Activated CD4-positive, alpha-beta memory T cell treated with anti-CD3 and anti-CD28 coated beads, Interleukin-2, amount 10 ng/mL, durations not matched to agents 7 days and 5 days (primary cell): Measurements from ENCODE around the gene BPGM. TPM values are rescaled to one million over a fixed set of nuclear protein-coding genes. Genes with fewer than 3 reads are reported as not detected.
"Not testable (repeated sequence)": the region's sequence is repeated elsewhere in the genome, so short reads cannot be mapped to it uniquely, and the experiment has no call there.

Experiments used
- CTCF ChIA-PET: fragments of 350-600 bp; sonication (Branson Sonifier 250); formaldehyde crosslinking; loops from one replicate; lab custom pipeline; 2021; ENCODE audit warnings: antibody characterized with exemption, inconsistent platforms; lab: Charles Lee
- POLR2A ChIA-PET: fragments of 350-600 bp; sonication (Branson Sonifier 250); formaldehyde crosslinking; loops from one replicate; lab custom pipeline; 2021; ENCODE audit warnings: antibody characterized with exemption; lab: Charles Lee
- DNase-seq: peaks from one replicate; pipeline ENCODE4 v3.0.0-alpha.2; 2020
- H3K27ac Mint-ChIP-seq: one replicate; pipeline ENCODE4 v1.8.0; 2021; ENCODE audit warnings: mild to moderate bottlenecking, mixed read lengths
- H3K27me3 Mint-ChIP-seq: one replicate; pipeline ENCODE4 v1.8.0; 2021; ENCODE audit warnings: mixed read lengths
- H3K36me3 Mint-ChIP-seq: one replicate; pipeline ENCODE4 v1.8.0; 2021; ENCODE audit warnings: low read depth, mixed read lengths
- H3K4me1 Mint-ChIP-seq: one replicate; pipeline ENCODE4 v1.8.0; 2021; ENCODE audit warnings: mixed read lengths
- H3K4me3 Mint-ChIP-seq: one replicate; pipeline ENCODE4 v1.8.0; 2021; ENCODE audit warnings: mild to moderate bottlenecking, mixed read lengths
- H3K9me3 Mint-ChIP-seq: one replicate; pipeline ENCODE4 v1.8.0; 2021; ENCODE audit warnings: mixed read lengths
- total RNA-seq, 2 experiments: library from RNA; stranded (reverse); gene quantifications; one replicate each; pipeline ENCODE4 v1.2.3, GENCODE V29; 2021

BPGM gene
- total RNA-seq, 2 experiments from 2014 or later = 27.3 to 29.3 TPM

DNA sequence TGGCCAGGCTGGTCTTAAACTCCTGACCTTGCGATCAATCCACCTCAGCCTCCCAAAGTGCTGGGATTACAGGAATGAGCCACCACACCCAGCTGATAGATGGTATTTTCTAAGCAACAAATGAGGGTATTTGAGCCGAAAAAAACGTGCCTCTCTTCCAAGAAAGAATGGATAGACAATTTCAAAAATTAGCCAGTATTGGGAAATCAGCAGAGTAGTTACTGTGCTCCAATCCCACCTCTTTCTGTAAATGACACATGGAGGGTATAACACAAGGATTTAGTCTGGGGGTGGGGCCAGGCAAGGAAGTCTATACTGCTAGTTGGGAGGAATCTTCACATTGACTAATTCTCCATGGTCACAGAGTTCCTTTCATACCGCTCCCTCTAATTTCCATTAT is 9.2 kb upstream of the BPGM start:
- Mint-ChIP-seq H3K27ac (peak overlapping the region; percentile 69), H3K36me3 (peaks cover 23% of the 10 kb centered on the region), H3K9me3 (peaks cover 4% of the 10 kb centered on the region), H3K4me3 (no peak overlapping the region), H3K27me3 (no peaks in the 10 kb centered on the region), H3K4me1 (peaks cover 70% of the 10 kb centered on the region)
- no peak for DNase-seq
- CTCF ChIA-PET = interaction anchor here (1.6 kb wide), 1 partner anchor 8 kb away, joined by 7 read pairs; no protein-coding TSS in a partner anchor
- POLR2A ChIA-PET = interaction anchor here (1.8 to 6.4 kb wide), 2 partner anchors 9 to 32 kb away, joined by 6 to 79 read pairs; partner anchors contain the start of gene BPGM

DNA sequence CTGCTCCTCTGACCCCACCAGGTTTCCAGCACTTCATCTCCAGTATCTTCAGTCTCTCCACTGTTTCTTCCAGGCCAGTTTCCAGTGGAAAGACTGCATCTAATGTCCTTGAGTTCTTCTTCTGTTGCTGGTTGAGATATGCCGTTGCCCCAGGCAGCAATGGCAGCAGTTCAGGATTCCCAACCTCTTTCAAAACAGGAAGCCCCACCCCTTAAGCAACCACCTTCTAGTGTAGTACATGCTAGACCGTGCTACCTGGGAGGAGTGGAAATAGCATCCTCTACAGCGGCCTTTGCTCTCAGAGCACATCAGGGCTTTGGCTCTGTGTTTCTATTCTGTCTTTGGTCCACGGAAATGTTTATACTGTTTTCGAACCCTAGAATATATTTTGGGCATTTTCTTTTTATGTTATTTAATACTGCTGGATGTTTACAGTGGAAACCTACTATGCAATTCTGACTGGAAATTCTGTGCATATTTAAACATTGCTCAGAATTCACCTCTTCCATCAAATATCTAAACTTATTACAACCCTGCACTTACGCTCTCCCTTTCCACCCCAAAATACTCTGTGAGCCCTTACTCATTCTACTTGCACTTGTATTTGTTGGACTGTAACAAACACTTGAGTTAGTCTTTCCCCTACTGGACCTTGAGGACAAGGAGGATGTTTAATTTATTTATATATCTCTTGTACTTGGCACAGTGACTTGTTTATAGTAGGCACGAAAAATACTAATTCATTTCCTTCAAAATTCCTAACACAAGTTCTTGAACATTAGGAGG is 8.5 kb upstream of the BPGM start:
- Mint-ChIP-seq H3K4me1 (peaks cover 73% of the 10 kb centered on the region), H3K27ac (peak overlapping the region; percentile 69), H3K9me3 (peaks cover 4% of the 10 kb centered on the region), H3K36me3 (peaks cover 24% of the 10 kb centered on the region), H3K4me3 (no peak overlapping the region), H3K27me3 (no peaks in the 10 kb centered on the region)
- CTCF ChIA-PET = interaction anchor here (1.6 kb wide), 1 partner anchor 8 kb away, joined by 7 read pairs; no protein-coding TSS in a partner anchor
- DNase-seq = no peak
- POLR2A ChIA-PET = interaction anchor here (0.9 to 6.4 kb wide), 3 partner anchors 8 to 510 kb away, joined by 3 to 79 read pairs (median 4); partner anchors contain the start of genes BPGM and TMEM140

DNA sequence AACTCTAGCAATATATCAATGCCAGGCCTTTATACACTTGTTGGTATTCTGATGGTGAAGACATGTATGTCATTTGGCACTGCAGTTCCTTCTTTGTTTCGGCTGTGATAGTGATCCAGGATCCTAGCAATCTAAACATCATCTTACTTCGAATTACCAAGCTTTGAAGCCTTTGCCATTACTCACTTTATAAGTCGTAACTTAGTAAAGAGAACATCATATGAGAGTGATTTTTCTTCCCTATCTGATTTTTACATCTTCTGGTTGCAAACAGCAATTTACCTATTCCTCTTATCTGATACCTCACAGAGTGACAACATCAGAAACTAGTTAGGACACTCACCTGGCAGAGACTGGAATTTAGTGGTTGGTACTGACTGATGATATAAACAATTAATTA is 7.6 kb upstream of the BPGM start:
- ChIA-PET POLR2A (interaction anchor here (0.9 to 1.5 kb wide), 4 partner anchors 8 to 532 kb away, joined by 3 to 4 read pairs (median 4); partner anchors contain the start of genes CYREN and TMEM140), CTCF (interaction anchor here (0.9 to 1.1 kb wide), 2 partner anchors 8 to 14 kb away, joined by 3 to 4 read pairs; no protein-coding TSS in a partner anchor)
- Mint-ChIP-seq H3K9me3 (peaks cover 4% of the 10 kb centered on the region), H3K4me1 (peaks cover 75% of the 10 kb centered on the region), H3K4me3 (no peak overlapping the region), H3K27ac (no peak overlapping the region), H3K36me3 (peaks cover 24% of the 10 kb centered on the region), H3K27me3 (no peaks in the 10 kb centered on the region)
- no peak for DNase-seq

- Mint-ChIP-seq H3K4me1 (peaks cover 75% of the 10 kb centered on the region), H3K27ac (no peak overlapping the region), H3K27me3 (no peaks in the 10 kb centered on the region), H3K9me3 (peaks cover 4% of the 10 kb centered on the region), H3K4me3 (no peak overlapping the region), H3K36me3 (peaks cover 24% of the 10 kb centered on the region)
- CTCF ChIA-PET = interaction anchor here (0.7 to 2.1 kb wide), 4 partner anchors 7 to 347 kb away, joined by 3 to 7 read pairs (median 4); partner anchors contain the start of gene AGBL3
- POLR2A ChIA-PET = interaction anchor here (1.2 to 2.5 kb wide), 5 partner anchors 8 to 531 kb away, joined by 4 to 9 read pairs (median 4); partner anchors contain the start of gene CYREN
- DNase-seq = no peak
Measured at GRCh38 chr7:134639683-134640279, 6.9 kb upstream of the BPGM start.

GRCh38 chr7:134640842-134641715 is 5.6 kb upstream of the BPGM start:
- H3K9me3 Mint-ChIP-seq = peaks cover 4% of the 10 kb centered on the region
- H3K4me3 Mint-ChIP-seq = no peak overlapping the region
- H3K4me1 Mint-ChIP-seq = peaks cover 64% of the 10 kb centered on the region
- no peak for DNase-seq
- peaks cover 23% of the 10 kb centered on the region for H3K36me3 Mint-ChIP-seq
- ChIA-PET CTCF (interaction anchor here (0.9 to 2.1 kb wide), 3 partner anchors 18 to 345 kb away, joined by 3 to 7 read pairs (median 4); partner anchors contain the start of genes AGBL3 and AKR1B1), POLR2A (interaction anchor here (1.4 to 2.5 kb wide), 3 partner anchors 13 to 70 kb away, joined by 3 to 9 read pairs (median 6); no protein-coding TSS in a partner anchor)
- peak overlapping the region; percentile 82 for H3K27ac Mint-ChIP-seq
- no peaks in the 10 kb centered on the region for H3K27me3 Mint-ChIP-seq

GRCh38 chr7:134641981-134642380 is 4.7 kb upstream of the BPGM start:
- H3K27me3 Mint-ChIP-seq, DNase-seq, H3K4me3 Mint-ChIP-seq, H3K9me3 Mint-ChIP-seq: not testable (repeated sequence)
- POLR2A ChIA-PET = interaction anchor here (1.4 to 2.5 kb wide), 3 partner anchors 13 to 69 kb away, joined by 3 to 9 read pairs (median 6); no protein-coding TSS in a partner anchor
- H3K27ac Mint-ChIP-seq = peak overlapping the region; percentile 82
- peaks cover 17% of the 10 kb centered on the region for H3K36me3 Mint-ChIP-seq
- CTCF ChIA-PET = interaction anchor here (1.9 kb wide), 1 partner anchor 17 kb away, joined by 4 read pairs; no protein-coding TSS in a partner anchor
- peaks cover 55% of the 10 kb centered on the region for H3K4me1 Mint-ChIP-seq

- ChIA-PET POLR2A (no interaction called here), CTCF (no interaction called here)
- no peak overlapping the region for H3K4me3 Mint-ChIP-seq
- no peak for DNase-seq
- H3K36me3 Mint-ChIP-seq = peaks cover 17% of the 10 kb centered on the region
- no peak overlapping the region for H3K27ac Mint-ChIP-seq
- peaks cover 4% of the 10 kb centered on the region for H3K9me3 Mint-ChIP-seq
- no peaks in the 10 kb centered on the region for H3K27me3 Mint-ChIP-seq
- H3K4me1 Mint-ChIP-seq = peaks cover 46% of the 10 kb centered on the region
Measured at GRCh38 chr7:134643131-134643530, 3.5 kb upstream of the BPGM start.

DNA sequence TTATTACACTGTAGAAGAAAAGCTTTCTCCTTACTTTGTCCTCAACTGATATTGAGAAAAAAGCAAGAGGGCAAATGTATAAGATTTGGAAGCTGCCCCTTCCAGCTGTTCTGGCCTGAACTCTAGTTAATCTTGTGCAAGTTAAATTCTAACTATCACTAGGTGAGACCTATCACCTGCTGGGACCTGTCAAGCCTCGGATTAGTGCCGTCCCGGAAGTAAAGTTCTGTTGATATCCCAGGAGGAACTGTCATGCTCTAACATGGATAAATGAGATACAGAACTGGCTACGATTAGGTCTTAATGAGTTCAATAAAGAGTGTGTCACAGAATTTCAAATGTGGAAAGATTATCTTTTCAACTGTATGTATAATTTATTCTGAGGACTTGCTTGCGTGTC is 1.2 kb upstream of the BPGM start:
- Mint-ChIP-seq H3K27me3 (no peaks in the 10 kb centered on the region), H3K36me3 (peaks cover 26% of the 10 kb centered on the region), H3K4me3 (no peak overlapping the region), H3K27ac (no peak overlapping the region), H3K9me3 (peaks cover 4% of the 10 kb centered on the region), H3K4me1 (peaks cover 49% of the 10 kb centered on the region)
- POLR2A ChIA-PET = interaction anchor here (0.8 to 5.7 kb wide), 24 partner anchors 10 to 1349 kb away, joined by 3 to 79 read pairs (median 5); partner anchors contain the start of genes AGBL3, AKR1B1, CYREN and STMP1
- CTCF ChIA-PET = interaction anchor here (1.0 to 3.0 kb wide), 11 partner anchors 8 to 524 kb away, joined by 3 to 27 read pairs (median 5); partner anchors contain the start of genes AGBL3, AKR1B1 and CYREN
- DNase-seq = no peak

GRCh38 chr7:134645935-134646334 is 718 bp upstream of the BPGM start:
- Mint-ChIP-seq H3K4me1 (peaks cover 47% of the 10 kb centered on the region), H3K36me3 (peaks cover 24% of the 10 kb centered on the region), H3K27ac (no peak overlapping the region), H3K27me3 (no peaks in the 10 kb centered on the region), H3K9me3 (peaks cover 4% of the 10 kb centered on the region), H3K4me3 (no peak overlapping the region)
- CTCF ChIA-PET = interaction anchor here (0.8 to 3.0 kb wide), 11 partner anchors 9 to 524 kb away, joined by 3 to 27 read pairs (median 4); partner anchors contain the start of genes AKR1B1 and CYREN
- no peak for DNase-seq
- POLR2A ChIA-PET = interaction anchor here (0.8 to 5.7 kb wide), 25 partner anchors 11 to 1349 kb away, joined by 3 to 79 read pairs (median 5); partner anchors contain the start of genes AGBL3, AKR1B1, CYREN and TMEM140

GRCh38 chr7:134648456-134648855 is 1.8 kb downstream of the BPGM start:
- no peak overlapping the region for H3K4me3 Mint-ChIP-seq
- H3K27me3 Mint-ChIP-seq = no peaks in the 10 kb centered on the region
- CTCF ChIA-PET = interaction anchor here (0.6 to 2.5 kb wide), 8 partner anchors 13 to 523 kb away, joined by 3 to 10 read pairs (median 4); partner anchors contain the start of gene CYREN
- DNase-seq = no peak
- H3K4me1 Mint-ChIP-seq = peaks cover 40% of the 10 kb centered on the region
- peak overlapping the region; percentile 63 for H3K27ac Mint-ChIP-seq
- H3K9me3 Mint-ChIP-seq = no peaks in the 10 kb centered on the region
- POLR2A ChIA-PET = interaction anchor here (0.9 to 5.7 kb wide), 6 partner anchors 8 to 499 kb away, joined by 3 to 79 read pairs (median 38); partner anchors contain the start of gene TMEM140
- peaks cover 17% of the 10 kb centered on the region for H3K36me3 Mint-ChIP-seq

DNA sequence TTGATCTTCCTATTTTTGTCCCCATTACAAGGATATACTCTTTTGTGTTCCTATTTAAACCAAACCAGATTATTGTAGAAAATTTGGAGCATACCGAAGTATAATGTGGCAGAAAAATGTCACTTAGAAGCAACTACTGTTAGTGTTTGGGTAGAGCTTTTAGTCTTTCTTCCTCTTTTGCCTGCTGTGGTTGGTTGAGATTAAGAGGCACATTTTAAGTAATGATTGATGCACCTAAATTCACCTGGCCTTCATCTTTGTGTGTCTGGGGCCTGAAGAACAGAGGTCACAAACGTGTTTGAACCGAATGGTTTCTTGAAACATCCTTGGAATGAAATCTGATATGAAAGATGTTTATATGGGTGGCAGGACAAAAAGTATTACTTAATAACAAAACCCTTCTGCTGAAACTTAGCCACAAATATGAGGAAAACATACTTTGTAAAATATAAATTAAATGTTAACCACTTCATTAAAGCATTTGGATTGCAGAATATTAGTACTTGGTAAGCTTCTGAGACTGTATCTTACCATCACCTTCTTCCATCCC is 2.6 kb downstream of the BPGM start:
- H3K36me3 Mint-ChIP-seq = peaks cover 24% of the 10 kb centered on the region
- peaks cover 44% of the 10 kb centered on the region for H3K4me1 Mint-ChIP-seq
- peak overlapping the region; percentile 35 for H3K4me3 Mint-ChIP-seq
- no peaks in the 10 kb centered on the region for H3K9me3 Mint-ChIP-seq
- H3K27ac Mint-ChIP-seq = no peak overlapping the region
- ChIA-PET POLR2A (interaction anchor here (0.9 to 5.7 kb wide), 3 partner anchors 9 to 20 kb away, joined by 3 to 43 read pairs (median 33); no protein-coding TSS in a partner anchor), CTCF (interaction anchor here (1.5 to 2.5 kb wide), 2 partner anchors 41 to 96 kb away, joined by 3 to 9 read pairs; no protein-coding TSS in a partner anchor)
- H3K27me3 Mint-ChIP-seq = no peaks in the 10 kb centered on the region
- DNase-seq = no peak
